ENCODE results near the gene PGA3.
"Not testable (repeated sequence)": the region's sequence is repeated elsewhere in the genome, so short reads cannot be mapped to it uniquely, and the experiment has no call there.

The PGA3 gene

DNA sequence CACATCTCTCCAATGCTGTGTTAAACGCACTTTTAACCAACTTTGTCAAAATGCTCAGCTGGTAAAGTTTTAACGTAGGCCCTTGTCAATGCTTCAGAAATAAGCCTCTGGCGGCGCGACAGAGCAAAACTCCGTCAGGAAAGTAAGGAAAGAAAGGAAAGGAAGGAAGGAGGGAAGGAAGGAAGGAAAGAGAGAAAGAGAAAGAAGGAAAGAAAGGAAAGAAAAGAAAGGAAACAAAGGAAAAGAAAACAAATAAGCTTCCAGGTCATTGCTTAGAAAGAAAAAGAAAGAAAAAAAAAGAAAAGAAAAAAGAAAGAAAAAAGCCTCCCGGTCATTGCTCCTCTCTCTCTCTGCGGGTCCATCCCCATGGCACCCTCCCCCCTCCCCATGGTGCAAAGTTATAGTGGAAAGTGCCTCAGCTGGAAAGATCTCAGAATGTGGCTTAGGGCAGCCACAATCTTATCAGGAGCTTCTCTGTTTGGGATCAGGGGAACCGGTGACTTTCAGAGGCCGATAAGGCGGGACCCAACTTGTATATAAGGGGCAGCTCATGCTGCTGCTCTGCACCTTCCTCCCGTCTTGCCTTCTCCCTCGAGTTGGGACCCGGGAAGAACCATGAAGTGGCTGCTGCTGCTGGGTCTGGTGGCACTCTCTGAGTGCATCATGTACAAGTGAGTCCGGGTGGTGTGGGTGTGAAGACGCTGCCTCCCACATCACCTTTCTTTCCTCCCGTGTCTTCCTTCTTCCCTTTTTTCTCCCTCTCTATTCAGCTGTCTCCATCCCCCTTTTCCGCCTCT is at the start of gene PGA3:
Gene PGA3 (plus strand): TSS at position 566 of the 797 bp plus-strand sequence. CDS start 50 bp downstream, at position 616.
- not testable (repeated sequence) for DNase-seq (ENCODE audit: low spot score)

DNA sequence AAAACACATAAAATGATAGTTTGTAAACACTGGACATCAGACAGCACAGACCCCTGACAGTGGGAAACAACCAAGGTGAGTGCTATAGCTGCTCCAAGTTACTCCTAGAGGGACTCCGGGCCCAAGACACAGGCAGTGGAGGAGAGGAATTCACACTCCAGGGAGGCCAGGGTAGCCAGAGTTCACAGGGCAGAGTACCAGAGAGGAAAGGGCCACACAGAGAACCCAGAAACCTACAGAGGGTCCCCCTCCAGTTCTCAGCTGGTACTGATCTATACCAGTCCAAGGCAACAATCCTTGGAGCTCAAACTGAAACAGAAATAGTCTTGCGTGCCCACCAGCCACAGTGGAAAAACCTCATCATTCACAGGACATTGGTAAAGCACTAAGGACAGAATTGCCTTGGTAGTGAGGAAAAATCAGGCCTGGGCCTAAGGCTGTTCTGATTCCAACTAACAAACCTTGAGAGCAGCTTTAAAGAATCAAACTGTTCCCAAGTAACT is 49.7 kb upstream of the PGA3 start:
- DNase-seq (ENCODE audit: low spot score) = peak; percentile 38

DNA sequence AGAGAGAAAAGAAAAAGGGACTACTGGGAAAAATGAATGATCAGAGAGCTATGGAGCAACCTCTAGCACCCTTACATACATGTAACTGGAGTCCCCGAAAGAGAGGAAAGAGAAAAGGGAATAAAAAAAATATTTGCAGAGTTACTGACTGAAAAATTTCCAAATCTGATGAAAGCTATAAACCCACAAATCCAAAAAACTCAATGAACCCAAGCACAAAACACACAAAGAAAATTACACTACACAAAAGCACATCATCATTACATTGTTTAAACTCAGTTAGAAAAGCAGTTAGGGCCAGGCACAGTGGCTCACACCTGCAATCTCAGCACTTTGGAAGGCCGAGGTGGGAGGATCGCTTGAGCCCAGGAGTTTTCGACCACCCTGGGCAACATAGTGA is 48.8 kb upstream of the PGA3 start:
- DNase-seq (ENCODE audit: low spot score) = no peak

DNA sequence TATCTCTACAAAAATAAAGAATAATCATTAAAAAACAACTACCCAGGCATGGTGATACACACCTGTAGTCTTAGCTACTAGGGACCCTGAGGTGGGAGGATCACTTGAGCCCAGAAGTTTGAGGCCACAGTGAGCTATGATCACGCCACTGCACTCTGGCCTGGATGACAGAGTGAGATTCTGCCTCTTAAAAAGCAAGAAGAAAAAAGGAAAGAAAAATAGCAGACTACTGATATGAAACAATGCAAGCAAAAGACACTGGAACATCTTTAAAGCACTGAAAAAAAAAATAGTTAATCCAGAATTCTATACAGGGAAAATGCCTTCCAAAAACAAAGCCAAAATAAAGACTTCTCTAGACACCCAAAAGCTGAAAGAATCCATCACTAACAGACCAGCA is 48.0 kb upstream of the PGA3 start:
- DNase-seq (ENCODE audit: low spot score) = no peak

DNA sequence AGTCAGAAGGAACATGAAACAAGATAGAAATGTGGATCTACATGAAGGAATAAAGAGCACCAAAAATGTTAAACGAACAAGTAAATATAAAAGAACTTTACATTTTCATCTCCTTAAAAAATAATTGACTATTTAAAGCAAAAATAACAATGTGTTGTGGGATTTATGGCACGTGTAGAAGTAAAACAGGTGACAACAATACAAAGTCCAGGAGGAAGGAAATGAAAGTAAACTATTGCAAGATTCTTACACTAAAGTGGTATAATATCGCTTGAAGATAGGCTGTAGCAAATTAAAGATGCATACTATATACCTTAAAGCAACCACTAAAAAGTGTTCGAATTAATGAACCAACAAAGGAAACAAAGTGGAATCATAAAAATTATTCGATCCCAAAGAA is 47.6 kb upstream of the PGA3 start:
- DNase-seq (ENCODE audit: low spot score) = no peak

DNA sequence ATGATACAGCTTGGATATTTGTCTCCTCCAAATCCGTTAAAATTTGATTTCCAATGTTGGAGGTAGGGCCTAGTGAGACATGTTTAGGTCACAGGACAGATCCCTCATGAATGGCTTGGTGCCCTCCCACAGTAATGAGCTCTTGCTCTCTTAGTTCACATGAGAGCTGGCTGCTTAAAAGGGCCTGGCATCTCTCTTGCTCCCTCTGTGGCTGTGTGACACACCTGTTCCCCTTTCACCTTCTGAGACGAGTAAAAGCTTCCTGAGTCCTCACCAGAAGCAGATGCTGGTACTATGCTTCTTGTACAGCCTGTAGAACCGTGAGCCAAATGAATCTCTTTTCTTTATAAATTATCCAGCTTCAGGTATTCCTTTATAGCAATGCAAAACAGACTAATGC is 45.6 kb upstream of the PGA3 start:
- DNase-seq (ENCODE audit: low spot score) = no peak

DNA sequence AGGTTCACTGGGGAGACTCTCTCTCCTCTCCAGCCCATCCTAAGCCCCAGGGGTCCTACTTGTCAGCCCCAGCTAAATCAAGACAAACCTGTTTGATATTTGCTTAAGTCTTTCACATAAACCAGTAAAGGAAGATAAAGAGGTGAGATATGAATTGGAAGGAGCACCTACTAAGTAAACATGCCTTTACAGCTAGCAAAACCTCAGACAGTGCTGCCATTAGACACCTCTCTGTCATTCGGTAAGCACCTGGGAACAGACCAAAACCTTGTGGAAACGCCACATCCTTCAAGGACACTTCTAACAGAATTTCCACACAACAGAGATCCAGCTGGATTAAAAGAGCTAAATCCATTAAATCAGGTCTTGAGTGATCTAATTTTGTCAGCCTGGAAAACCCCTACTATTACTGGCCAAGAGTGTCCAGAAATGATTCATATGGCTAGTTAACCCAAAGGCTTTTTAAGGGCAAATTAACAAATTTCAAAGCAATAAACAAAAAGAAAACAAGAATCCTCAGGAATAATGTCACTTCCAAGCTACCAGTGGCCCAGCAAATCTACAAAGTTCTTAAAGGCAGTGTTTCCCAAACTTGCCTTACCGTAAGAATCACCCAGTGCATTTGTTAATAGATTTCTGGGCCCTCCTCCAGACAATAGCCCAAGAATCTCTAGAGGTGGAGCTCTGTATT is 44.5 kb upstream of the PGA3 start:
- peak; percentile 49 for DNase-seq (ENCODE audit: low spot score)

DNA sequence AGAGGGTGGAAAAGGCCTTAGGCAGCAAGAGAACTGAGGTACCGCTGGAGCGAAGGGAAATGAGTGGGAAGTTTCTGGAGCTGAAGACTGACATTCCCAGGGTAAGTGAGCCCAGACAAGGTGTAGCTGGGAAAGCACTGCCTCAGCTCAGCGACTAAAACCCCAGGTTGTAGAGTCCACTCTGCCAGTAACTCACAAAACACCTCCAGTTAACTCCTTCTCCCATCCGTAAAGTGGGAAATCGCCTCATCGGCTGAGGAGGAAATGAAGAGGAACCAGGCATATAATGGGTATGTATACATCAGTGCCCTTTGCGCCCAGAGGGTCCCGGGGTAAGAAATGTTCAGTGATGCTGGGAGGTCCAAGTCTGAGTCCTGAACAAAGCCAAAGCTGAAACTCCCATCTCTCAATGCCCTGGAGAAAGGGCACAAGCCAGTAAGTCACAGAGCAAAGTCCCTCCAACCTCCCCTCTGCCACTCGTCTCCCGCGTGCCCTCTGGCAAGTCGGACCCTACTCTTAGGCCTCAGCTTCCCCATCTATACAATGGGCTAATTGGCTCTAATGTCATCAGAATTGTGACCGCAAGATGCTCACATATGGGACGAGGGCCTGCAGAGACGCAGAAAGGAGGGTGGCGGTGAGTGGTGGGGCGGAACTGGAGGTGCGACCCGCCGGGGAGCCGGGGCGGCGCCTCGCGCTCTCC is 42.7 kb upstream of the PGA3 start:
- no peak for DNase-seq (ENCODE audit: low spot score)

DNA sequence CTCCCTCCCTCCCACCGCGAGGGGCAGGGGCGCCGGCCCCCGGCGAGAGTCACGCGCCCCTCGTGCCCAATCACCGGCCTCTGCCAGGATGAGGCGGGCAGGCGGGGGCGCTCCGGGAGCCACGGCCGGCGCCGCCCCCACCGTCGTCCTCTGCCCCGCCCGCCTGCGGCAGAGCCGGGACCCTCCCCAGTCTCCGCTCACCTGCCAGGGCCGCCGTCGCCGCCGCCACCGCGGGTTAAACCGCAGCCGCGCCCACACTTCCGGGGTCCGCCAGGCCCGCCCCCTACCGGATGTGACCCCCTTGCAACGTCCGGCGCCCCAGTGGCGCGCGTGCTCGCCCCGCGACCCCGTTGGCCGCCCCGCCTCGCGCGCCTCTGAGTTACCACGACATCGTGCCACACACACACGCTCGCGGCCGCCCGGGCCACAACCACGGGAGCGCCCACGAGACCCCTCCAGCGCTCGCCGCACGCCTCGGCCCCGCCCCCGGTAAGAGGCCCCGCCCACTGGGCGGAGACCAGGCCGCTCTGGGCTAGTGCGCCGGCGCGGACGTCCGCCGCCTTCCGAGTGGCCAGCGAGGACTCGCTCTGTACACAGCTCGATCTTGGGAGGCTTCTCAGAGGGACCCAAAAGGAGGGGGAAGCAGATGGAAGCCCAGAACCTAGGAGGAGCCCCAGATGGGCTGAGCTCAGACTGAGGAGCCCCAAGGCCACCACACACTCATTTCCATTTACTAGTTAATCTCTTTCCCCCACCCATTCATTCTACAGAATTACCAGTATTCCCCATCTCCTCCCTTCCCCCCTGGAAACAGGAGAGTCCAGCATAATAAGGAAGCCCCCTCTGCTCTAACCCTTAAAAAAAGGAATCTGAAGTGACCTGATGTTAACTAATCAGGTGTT is 41.9 kb upstream of the PGA3 start, which contains the start of gene VPS37C:
Gene VPS37C (minus strand): TSS at position 237 of the 902 bp plus-strand sequence. CDS start 22,597 bp downstream, outside the sequence.
- peak; percentile 99 for DNase-seq (ENCODE audit: low spot score)

DNA sequence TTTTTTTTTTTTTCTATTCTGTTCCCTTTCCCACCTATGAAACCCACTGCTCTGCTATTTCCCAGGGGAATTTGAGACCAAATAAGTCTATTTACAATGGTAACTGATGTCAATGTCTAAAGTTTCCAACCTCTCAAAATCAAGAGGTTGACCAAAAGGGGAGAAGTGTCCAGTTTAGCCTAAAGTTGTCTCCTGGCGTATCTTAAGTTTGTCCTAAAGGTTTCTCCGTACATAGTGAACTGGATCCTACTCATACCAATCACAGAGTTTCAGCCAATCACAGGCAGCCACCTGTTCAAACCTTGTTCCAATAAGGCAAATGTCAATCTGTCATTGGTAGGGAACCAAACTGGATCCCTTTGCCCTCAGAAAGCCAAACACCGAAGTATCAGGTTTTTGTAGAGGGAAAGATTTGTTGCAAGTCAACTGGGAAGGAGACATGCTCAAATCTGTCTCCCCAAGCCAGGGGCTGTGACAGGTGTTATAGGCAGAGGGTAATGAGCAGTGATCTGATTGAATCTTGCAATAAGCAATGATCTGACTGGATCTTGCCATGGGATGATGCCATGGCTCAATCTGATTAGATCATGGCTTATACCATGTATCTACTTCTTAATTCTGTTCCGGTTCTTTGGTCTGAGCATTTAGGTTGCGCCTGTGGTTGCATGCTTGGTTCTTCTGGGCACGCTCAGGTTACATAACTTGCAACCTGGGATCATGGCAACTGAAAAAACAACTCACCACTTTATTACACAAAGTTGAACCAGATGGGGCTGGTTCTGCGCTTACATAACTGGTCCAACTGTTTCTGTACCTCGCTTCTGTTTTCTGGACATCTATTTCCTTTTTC is 41.0 kb upstream of the PGA3 start:
- no peak for DNase-seq (ENCODE audit: low spot score)

DNA sequence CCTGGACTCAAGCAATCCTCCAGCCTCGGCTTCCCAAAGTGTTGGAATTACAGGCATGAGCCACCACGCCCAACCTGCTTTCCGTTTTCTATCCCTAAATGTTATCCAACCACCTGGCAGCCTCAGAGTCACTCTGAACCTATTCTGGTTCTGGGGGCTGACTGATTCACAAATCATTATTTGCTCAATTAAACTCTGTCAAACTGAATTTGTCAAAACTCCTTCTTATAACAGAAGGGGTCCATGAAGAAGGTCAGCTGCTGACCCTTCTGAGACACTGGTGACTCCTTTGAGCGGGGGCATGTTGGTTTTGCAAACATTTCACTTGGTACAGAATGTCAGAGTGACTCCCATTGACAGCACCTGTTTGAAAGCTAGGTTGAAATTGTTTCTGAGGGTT is 40.3 kb upstream of the PGA3 start:
- no peak for DNase-seq (ENCODE audit: low spot score)

DNA sequence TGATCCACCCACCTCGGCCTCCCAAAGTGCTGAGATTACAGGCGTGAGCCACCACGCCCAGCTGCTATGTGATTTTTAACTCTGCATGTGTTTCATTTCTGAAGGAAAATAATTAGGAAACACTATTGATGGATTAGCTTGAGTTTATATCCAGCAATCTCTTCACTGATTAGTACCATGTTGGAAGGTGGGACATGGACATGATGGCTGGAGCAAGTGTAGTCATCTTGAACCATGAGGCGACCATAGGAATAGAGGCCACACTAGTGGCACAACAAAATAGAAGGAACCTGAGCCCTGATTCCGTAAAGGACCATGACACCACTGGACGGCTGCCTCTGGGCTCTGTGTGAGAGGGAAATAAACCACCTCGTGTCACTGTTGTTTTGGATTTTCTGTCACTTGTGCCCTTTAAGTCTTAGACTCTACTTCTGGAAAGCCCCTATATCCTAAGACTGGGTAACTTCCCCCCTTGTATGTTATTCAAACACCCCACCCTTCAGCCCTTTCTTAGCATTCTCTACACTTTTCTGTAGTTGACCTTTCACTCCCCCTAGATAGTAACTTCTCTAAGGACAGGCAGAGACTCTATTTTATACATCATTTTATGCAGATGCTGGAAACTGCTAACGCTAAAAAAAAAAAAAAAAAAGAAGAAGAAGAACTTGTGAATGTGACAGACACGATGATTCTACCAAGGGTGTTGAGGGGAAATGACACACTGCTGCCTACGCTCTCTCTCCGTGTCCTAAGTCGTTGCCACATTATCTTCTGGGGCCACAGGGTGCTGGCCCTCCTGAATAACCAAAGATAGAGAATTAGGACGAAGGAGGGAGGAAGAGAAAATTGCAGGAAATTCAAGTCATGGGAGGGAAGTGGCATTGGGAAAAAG is 39.4 kb upstream of the PGA3 start:
- DNase-seq (ENCODE audit: low spot score) = no peak

DNA sequence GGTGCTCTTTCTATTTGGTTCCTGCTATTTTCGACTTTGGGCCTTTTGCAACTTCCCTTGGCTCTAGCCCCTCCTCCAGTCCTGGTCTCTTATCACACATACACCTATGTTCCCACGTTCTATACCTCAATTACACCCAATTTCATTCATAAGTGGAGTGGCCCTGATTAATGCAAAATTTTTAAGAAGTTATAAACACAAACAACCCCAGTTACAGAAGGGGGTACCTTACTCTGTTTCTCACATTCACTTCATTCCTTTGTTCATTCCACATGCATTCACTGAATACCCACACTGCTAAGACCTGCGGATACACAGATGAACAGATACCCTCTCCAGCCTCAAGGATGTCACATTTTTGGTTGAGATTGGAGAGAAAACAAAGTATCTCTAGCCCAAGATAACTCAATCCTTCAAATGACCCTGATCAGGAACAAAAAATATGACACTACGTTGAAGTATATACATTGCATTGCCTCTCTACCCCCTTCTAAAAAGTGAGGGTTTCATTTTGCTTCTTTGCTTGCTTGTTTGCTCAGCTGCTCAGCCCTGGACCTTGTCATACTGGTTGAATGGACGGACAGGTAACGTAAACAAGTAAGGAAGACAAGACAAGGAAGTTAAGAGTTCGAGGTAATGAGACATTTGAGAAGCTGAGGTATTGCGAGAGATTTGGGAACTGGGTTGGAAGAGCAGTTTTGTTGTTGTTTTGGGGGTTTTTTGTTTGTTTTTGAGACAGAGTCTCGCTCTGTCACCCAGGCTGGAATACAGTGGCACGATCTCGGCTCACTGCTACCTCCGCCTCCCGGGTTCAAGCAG is 38.5 kb upstream of the PGA3 start:
- DNase-seq (ENCODE audit: low spot score) = no peak

DNA sequence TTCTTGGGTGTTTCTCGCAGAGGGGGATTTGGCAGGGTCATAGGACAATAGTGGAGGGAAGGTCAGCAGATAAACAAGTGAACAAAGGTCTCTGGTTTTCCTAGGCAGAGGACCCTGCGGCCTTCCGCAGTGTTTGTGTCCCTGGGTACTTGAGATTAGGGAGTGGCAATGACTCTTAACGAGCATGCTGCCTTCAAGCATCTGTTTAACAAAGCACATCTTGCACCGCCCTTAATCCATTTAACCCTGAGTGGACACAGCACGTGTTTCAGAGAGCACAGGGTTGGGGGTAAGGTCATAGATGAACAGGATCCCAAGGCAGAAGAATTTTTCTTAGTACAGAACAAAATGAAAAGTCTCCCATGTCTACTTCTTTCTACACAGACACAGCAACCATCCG is 37.5 kb upstream of the PGA3 start:
- DNase-seq (ENCODE audit: low spot score) = not testable (repeated sequence)

DNA sequence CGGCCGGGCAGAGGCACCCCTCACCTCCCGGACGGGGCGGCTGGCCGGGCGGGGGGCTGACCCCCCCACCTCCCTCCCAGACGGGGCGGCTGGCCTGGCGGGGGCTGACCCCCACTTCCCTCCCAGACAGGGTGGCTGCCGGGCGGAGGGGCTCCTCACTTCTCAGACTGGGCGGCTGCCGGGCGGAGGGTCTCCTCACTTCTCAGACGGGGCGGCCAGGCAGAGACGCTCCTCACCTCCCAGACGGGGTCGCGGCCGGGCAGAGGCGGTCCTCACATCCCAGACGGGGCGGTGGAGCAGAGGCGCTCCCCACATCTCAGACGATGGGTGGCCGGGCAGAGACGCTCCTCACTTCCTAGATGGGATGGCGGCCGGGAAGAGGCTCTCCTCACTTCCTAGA is 37.0 kb upstream of the PGA3 start:
- not testable (repeated sequence) for DNase-seq (ENCODE audit: low spot score)

DNA sequence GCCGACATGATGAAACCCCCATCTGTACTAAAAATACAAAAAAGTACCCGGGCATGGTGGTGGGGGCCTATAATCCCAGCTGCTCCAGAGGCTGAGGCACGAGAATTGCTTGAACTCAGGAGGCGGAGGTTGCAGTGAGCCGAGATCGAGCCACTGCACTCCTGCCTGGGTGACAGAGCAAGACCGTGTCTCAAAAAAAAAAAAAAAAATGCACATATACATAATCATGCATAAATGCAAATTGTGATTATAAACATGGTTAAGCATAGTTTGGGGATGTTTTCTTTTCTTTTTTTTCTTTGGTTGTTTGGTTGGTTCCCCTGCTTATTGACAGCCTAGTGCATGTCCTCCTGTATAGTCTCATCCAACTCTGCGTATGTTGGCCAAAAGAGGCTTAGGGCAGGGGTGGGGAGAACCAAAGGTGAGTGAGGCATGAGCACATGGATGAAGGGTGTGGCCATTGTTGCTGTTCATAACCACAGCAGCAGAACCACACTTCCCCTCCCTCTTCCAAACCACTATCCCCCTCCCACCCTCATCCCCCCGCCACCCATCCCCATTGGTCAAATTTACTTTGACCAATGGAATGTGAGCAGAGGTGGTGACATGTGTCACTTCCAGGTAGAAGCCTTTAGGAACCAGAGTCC is 35.1 kb upstream of the PGA3 start:
- DNase-seq (ENCODE audit: low spot score) = no peak

DNA sequence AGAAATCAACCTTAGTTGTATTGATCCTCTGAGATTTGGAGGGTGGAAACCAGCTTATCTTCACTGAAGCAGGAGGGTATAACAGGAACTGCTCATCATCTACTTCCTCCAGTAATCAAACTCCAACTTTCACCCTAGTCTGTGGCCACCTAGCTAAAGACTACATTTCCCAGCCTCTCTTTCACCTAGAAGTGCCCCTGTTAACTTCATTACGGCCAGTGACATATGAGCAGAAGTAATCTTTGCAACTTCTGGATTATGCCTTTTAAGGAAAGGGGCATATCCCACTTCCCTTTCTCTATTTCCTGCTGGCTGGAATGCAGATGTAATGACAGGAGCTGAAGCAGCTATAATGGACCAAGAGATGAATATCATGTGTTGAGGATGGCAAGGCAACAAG is 34.5 kb upstream of the PGA3 start:
- DNase-seq (ENCODE audit: low spot score) = no peak

DNA sequence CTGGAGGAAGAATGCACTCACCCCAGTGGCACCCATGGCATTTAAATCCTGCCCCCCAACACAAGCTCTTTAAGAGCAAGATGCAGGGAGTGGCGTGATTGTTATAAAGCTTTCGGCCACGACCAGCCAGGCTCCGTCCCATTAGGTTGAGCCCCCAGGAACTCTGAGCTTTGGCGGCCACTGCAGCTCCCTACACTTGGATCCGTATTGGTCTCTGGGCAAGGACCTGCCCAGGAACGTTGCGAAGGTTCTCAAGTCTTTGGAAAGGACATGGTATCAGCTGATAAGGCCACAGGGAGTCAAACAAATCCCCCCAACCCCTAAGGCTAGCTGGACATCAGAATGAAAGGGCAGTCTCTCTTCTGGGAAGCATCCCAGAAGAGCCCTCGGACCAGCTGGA is 32.7 kb upstream of the PGA3 start:
- no peak for DNase-seq (ENCODE audit: low spot score)
